Choroid plexus epithelial cell (primary cell): ENCODE measurements around the gene SLC35G2.
A peak's percentile ranks its signal among the peaks of the same experiment; 100 is the strongest.

Source experiments
- DNase-seq: peaks from one replicate; pipeline ENCODE4 v3.0.0-alpha.2; 2010; ENCODE audit warnings: low read depth
- H3K4me3 ChIP-seq: 2 replicates; pipeline ENCODE4 v1.5.1; 2011; ENCODE audit warnings: low read depth, mild to moderate bottlenecking, control low read depth, low read length, moderate library complexity
- CTCF ChIP-seq: conservative IDR thresholded peaks from 2 replicates; pipeline ENCODE4 v1.5.1; 2011; ENCODE audit warnings: low read depth, mild to moderate bottlenecking, control low read depth, inconsistent platforms, low read length, moderate library complexity

The SLC35G2 gene

DNA sequence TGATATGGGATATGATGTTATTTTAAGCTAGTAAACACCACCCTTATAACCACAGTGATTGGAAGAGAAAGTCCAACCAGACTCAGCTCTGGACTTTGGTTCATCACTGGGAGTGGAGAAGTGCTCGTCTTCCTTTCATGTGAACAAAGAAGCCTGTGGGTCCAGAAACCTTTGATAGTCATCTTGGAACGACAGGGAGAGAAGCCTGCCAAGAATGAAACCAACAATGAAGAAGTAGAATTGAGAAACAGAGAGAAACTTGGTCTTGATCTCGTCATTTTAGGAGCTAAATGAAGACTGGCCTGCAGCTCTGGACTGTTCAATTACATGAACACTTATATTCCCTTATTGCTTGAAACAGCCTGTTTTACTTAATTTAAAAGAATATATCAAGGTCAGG, 13.1 kb upstream of the SLC35G2 start:
- no peak for DNase-seq
- no peak for TF ChIP-seq CTCF

DNA sequence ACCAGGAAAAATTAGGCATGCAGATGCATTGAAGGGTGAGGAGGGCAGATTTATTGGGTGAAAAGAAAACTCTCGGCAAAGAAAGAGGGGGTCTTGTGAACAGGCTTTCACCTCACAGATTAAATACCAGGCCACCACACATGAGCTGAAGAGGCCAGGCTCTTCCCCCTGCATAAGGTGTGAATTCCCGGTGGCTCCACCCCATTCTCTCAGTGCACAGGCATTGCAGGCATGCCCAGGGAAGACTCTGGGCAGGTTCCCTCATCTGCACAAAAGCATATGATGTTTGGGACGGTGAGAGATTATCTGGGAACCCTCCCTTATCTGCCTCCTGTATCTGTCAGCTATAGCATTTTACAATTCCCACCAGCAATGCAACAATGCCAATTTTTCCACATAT, 7.2 kb upstream of the SLC35G2 start:
- no peak for DNase-seq
- no peak overlapping the region for H3K4me3 ChIP-seq
- no peak for TF ChIP-seq CTCF

More for the DNA sequence above, 13.1 kb upstream of the SLC35G2 start:
- no peak overlapping the region for H3K4me3 ChIP-seq

DNA sequence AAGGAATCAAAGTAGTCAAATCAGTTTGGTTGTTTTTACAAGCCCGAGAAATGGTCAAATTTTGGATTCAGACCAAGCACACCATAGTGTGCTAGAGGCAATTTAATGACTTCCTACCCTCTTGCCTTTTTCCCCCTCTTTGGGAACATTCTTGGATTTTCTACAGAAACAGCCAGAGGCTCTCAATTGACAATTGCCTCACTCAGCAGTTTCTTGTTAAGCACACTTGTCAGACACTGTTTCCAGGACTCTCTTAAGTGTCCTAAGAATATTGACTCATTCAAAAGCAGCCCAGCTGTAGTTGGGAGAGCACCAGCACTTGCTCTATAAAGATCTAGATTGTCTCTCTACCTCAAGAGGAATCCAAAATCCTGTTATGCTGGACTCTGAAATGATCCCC, 1.5 kb upstream of the SLC35G2 start:
- no peak overlapping the region for H3K4me3 ChIP-seq
- TF ChIP-seq CTCF, result no peak
- DNase-seq, result no peak

- H3K4me3 ChIP-seq, result peak overlapping the region; percentile 80
- TF ChIP-seq CTCF, result peak; percentile 25
Measured at GRCh38 chr3:136818191-136818768, 646 bp upstream of the SLC35G2 start.

GRCh38 chr3:136819392-136819730, 435 bp downstream of the SLC35G2 start:
- peak; percentile 81 for DNase-seq
- H3K4me3 ChIP-seq, result peak overlapping the region; percentile 80
- TF ChIP-seq CTCF, result no peak

More at GRCh38 chr3:136818191-136818768, 646 bp upstream of the SLC35G2 start:
- DNase-seq, result peak; percentile 83

DNA sequence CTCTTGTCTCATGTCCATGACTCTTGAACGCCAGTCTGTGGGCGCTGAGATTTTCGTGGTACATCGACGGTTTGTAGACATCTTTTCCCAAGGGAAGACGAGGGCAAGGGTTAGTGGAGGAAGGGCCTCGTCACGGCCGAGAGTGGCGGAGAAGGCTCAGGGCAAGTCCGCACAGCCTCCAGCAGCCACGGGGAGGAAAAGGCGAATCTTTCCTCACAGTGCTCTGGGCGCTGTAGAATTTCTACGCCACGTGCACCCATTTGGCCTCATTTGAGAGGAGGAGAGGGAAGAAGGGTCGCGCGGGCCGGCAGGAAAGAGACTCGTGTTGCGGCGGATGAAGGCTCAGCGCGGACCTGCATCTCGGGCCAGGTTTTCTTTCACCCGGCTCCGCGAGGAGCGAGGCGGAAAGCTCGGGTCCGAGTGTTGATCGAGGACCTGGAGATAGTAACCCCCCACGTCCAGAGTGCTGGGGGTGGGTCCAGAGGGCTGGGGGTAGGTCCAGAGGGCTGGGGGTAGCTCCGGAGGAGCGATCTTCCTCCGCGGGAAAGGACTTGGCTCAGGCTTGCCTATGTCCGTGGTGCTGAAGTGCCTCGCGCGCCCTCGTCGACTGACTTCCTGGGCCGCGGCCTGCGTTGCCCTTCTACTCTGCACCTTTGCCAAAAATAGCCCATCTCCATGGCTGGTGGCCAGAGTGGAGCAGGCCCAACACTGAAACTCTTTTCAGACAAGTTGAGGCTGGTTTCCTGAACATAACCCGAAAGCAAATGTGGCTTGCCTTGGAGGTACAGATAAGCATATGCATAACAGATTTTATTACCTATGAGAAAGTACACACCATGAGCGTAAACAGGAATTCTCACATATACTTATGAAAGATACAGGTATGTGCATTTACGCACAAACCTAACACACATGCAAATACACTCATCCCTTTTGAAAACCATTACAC, 1.1 kb downstream of the SLC35G2 start:
- peak overlapping the region; percentile 80 for H3K4me3 ChIP-seq
- peak; percentile 70 for DNase-seq

More for the DNA sequence above, 1.1 kb downstream of the SLC35G2 start:
- TF ChIP-seq CTCF, result no peak
